Right lung (tissue), 10 donors: Measurements from ENCODE around the gene GPR31. TPM values are rescaled to one million over a fixed set of nuclear protein-coding genes. Genes with fewer than 3 reads are reported as not detected.
"Not testable (repeated sequence)": the region's sequence is repeated elsewhere in the genome, so short reads cannot be mapped to it uniquely, and the experiment has no call there.

Source experiments
- DNase-seq, 2 donors: peaks; one replicate each; pipeline ENCODE4 v3.0.0-alpha.2; 2013
- long read RNA-seq, 8 donors: transcript quantifications; one replicate each; lab custom pipeline, GENCODE V29; 2026
- polyA plus RNA-seq, 5 donors: library from polyadenylated mRNA; unstranded; fragments of 120-200 nt; gene quantifications; one replicate each; pipeline versions ENCODE4 v1.2.1 to v1.2.3, GENCODE V29; 2013; ENCODE audit warnings: inconsistent platforms in 1 of 5, low replicate concordance in 1 of 5; ENCODE audit not compliant: insufficient read length in 5 of 5, insufficient read depth in 1 of 5

The GPR31 gene, protein sequence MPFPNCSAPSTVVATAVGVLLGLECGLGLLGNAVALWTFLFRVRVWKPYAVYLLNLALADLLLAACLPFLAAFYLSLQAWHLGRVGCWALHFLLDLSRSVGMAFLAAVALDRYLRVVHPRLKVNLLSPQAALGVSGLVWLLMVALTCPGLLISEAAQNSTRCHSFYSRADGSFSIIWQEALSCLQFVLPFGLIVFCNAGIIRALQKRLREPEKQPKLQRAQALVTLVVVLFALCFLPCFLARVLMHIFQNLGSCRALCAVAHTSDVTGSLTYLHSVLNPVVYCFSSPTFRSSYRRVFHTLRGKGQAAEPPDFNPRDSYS
- polyA plus RNA-seq: under 1 TPM in 2 of 5 donors, not detected in 3; 0.05 to 0.06 TPM
- long read RNA-seq, donor 1: 0 reads
- long read RNA-seq, donor 2: 0 reads
- long read RNA-seq, donor 3: 0 reads
- long read RNA-seq, donor 4: 0 reads
- long read RNA-seq, donor 5: 0 reads
- long read RNA-seq, donor 6: 0 reads
- long read RNA-seq, donor 7: 0 reads
- long read RNA-seq, donor 8: 0 reads

DNA sequence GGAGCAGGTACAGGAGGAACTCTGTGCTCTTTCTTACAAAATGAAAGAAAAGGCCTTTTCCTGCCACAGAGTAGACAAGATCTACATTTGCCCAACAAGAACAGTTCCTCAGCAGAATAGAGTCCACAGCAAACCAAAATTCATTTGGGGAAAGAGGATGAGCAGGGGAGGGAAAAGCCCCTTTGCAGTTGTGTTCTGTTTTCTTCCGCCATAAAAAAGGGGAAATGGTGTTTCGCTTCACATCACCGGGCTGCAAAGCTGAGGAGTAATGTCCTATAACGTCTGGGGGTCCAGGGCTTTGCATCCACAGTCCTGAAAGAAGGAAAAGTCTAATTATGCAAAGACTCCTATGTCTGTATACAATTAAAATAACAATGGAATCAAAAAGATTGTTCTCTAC, at the start of gene GPR31:
Gene GPR31 (minus strand): TSS at position 118 of the 400 bp plus-strand sequence. CDS start 149 bp downstream, outside the sequence.
- DNase-seq: no peak

DNA sequence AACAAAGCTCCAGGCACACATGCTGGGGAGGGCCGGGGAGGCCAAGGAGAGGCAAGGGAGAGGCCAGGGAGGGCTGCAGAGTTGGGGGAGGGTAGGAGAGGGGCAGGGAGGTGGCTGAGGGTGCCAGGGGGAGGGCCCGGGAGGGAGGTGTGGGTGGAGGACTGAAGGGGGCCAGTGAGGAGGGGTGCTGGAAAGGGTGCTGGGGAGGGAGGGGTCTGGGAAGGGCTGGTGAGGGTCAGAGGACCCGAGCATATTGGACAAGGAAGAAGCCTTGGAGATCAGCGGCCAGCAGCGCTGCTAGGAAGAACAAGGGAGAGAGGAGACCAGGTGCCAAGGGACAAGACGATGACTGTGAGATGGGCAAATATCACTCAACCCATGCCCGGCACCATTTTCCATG, 49.7 kb upstream of the GPR31 start:
- DNase-seq: no peak

DNA sequence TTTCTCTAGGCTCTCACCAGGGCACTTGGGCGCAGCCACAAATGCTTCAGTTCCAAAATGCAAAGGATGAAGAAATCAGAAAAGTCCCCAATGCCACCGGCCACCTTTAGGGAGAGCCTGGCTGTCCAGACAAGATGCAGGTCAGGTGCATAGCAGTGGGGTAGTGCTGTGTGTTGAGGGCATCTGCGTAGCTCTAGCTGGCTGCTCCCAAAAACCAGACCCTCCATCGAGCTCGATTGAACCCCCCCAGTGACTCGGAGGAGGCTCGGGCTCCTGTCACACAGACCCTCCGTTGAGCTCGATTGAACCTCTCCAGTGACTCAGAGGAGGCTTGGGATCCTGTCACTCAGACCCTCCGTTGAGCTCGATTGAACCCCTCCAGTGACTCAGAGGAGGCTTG, 47.5 kb upstream of the GPR31 start:
- DNase-seq: not testable (repeated sequence)

DNA sequence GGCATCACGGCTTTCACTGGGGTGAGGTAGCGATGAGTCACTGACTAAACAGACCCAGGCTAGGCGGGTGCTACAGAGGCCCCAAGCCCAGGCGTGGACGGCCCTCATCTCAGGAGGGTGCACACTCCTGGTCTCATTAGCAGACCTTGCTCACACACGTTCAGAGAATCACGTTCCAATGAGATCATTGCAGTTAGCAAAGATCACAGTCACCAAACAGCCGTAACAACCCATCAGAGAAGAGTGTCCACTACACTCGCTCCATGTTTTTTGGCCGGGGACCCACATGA, 46.2 kb upstream of the GPR31 start:
- not testable (repeated sequence) for DNase-seq

DNA sequence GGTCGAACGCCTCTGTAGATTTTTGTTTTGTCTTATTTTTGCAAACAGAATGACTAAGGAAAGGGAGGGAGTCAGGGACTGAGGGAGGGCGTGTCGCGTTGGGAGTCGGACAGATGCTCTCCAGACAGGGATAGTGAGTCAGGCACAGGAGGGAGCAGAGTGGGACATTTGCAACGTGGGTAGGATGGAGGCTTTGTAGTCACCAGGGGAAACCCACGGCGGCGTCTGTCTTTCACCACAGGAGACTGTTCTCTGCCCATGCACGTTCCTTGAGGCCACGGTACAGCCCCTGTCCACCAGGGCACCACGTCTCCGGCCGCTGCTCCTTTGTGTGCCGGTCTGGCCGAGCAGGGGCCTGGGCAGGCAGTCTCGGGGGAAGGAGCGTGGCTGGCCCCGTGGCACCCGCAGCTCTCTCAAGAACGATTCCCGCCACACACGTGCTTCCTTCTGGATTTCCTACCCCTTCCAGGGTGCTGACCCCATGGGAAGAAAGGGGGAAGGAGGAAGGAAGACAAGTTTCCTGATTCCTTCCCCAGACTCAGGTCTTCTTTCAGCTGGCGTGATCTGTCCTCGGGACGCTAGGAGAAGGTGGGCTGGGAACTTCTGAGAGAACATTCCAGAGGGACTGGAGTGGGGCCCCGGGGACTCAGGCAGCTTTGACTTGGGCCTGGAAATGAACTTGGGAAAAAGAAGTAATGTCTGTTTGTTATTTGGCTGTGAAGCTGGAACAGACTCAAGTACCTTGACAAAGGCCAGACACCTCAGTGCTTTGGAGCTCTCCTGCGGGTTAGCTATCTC, 45.7 kb upstream of the GPR31 start:
- DNase-seq: not testable (repeated sequence)

DNA sequence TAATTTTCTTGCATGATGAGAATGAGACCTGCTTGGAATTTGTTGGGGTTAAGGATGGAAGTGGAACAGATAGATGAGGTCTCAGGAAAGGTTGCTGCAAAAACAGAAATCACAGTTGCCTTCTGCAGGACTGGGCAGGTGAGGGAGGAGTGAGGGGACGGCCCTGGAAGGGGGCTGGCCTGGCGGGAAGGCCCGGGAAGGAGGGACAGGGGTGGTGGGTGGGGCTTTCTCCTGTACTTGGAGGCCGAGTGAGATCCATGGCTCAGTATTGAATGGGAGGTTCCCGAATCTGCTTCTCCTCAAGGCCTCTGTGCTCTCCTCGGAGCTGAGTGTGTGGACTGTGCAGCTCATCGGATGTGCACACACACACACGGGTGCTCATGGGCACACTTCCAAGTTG, 44.8 kb upstream of the GPR31 start:
- not testable (repeated sequence) for DNase-seq

DNA sequence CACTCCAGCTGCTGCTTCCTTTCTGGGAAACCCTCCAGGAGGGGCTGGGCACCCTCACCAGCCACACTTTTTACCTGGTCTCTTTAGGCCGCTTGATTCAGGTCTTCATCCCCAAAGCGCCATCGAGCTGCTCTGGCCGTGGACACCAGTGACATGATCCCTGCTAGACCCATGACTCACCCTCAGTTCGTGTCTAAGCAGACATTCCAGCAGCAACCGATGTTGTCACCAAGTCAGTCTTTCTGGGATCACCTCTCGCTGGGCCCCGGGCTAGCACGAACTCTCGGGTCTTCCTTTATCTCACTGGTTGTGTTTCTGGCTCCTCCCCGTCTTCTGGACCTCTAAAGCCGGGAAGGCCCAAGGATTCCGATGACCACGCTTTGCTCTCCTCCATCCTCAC, 43.0 kb upstream of the GPR31 start:
- DNase-seq: no peak

DNA sequence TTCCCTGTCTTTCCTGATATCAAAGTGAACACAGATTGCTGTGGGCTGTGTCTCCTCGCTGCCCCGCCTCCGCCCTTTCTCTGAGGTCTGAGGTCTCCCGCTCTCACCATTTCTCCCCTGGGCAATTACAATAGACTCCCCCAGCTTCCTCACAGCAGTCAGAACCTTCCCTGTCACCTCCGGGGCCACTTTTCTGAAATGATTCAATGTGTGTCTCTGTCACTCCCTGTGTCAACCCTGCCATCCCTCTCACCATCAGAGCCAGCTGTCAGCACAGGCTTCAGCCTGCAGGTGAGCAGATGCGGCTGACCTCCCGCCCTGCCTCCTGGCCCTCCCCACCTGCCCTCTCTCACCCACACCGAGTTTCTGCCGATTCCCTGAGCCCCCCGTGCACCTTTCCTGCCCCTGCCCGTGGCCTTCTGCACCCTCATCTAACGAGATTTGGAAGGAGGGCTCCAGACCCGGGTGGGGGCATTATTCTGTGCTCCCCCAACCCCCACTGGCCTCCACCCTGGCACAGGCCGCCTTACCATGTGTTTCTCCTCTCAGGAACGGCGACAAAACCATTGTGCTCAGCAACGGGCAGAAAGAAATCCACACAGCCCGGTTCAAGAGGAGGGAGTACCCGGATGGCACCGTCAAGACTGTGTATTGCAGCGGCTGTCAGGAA, 38.3 kb upstream of the GPR31 start:
- DNase-seq: not testable (repeated sequence)

DNA sequence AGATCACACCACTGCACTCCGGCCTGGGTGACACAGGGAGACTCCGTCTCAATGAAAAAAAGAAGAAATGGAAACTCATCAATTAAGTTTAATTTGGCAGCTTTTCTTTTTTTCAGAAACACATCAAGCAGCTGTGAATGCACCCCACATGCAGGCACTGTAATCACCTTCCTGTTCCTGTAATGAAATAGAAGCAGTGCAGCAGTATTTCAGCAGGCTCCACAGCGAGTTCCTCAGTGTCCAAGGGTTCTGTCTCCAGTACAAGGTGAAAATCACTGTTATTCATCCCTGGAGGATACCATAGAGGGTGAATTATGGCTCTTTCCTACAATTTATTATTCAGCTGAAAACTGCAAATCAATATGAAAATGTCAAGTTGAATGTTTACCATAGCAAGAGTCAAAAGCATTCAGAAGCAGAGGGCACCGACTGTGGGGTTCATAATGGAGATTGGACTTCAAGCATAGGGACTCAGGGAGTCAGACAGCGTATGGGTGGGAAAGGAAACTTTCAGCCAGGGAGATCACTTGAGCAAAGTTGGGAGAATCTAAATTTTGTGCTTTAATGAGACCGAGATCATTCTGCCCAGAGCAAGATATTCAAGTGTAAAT, 35.8 kb upstream of the GPR31 start:
- DNase-seq: not testable (repeated sequence)

DNA sequence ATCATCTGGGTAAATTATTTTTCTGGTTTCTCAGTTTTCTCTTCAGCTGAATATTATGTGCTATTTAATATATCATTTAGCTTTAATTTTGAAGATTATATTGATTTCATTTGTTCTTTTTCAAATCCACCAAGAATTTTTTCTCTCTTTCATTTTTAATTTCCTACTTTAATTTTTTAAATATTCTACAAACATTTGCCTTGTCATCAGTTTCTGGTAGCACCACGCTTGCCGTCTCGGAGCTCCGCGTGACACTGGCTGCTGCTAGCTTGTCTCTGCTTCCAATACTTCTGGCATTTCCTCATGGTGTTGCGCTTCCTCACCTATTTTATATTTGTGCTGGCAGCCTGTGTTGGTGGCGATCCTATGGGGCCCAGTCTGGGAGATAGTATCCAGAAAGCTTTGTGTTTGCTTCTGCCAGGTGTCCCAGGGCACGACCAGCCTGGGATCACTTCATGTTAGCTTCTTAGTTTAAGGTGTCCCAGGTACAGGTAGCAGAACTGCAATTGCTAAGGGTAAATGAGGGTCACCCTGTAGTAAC, 33.3 kb upstream of the GPR31 start:
- not testable (repeated sequence) for DNase-seq

DNA sequence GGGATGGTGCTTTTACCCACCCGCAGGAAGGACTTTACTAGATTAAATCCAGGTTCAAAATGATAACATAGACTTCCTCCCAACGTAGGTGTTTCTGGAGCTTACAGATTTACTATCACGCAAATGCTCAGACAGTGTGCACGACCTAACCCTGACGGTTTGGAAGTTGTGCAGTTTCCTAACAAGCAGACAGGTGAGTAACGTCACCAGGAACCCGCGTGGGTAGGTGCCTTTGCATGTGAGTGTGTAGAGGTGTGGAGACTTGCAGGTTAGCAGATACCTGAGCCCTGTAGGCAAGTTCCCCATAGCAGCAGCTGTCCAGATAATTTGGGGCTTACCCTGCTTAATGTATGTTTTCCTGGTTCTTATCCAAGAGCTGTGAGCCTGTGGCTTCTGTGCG, 29.5 kb upstream of the GPR31 start:
- not testable (repeated sequence) for DNase-seq

DNA sequence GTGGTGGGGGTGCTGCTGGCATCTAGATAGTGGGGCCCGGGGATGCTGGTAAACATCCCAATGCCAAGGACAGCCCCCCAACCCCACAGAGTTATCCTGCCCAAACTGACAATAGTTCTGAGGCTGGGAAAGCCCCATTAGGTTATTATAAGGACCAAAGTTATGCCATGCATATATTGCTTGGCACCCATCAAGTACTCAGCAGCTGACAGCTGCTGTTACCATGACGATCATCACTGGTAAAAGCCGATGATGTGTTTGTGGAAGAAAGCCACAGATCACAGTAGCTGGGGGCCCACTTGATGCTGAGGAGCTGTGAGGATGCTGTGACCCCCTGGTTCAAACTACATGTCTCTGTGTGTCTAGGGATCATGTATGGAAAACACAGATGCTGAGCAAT, 27.3 kb upstream of the GPR31 start:
- not testable (repeated sequence) for DNase-seq

DNA sequence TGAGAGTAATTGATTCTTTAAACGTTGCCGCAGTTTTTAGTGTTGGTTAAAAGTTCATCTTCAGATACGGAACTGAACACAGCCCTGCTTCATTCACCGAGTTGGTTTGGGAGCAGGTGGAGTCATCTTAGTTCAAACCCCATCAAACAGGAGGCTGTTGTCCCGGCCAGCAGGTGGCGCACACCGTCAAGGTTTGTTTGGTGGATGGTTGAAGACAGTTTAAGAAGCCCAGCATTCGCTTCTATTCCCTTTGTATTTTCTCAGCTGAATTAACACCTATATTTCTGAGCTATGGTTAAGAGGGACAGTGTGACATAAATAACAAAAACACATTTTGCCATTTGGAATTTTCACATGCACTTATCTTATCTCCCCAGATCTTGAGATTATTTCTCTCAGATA, 25.1 kb upstream of the GPR31 start:
- DNase-seq: not testable (repeated sequence)

DNA sequence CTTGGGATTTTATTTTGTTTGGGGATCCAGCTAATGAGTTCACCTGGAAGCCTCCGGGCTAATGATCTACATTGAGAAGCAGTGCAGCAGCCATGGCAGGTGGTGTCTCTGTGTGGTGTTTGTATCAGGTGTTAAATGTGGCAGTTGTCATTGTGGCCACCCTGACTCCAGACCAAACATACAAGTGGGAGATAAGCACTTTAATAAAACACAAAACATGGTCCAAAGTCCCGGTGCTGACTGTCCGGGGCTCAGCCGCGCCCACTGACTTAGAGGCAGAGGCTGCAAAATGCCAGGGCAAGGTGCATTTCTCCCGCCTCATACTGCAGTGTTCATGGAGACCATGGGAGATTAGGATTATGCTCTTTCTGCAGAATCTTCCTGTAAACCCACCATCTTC, 23.6 kb upstream of the GPR31 start:
- not testable (repeated sequence) for DNase-seq

DNA sequence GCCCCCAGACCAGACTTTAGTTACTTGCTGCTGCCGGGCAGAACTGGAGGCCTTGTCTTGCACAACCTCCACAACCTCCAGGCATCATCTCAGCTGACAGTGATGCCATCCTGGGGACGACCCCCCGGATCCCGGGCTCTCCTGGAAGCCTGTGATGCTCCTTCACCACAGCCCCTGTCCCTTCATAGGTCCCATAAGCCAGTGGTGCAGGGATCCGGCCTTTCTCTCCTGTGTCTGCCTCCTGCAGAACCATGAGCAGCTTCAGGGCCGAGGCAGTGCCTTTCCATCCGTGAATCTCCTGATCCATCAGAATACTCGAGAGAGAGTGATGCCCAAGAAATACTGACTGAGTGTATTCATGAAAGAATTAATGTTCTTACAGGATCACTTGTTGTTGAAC, 22.3 kb upstream of the GPR31 start:
- DNase-seq: not testable (repeated sequence)

DNA sequence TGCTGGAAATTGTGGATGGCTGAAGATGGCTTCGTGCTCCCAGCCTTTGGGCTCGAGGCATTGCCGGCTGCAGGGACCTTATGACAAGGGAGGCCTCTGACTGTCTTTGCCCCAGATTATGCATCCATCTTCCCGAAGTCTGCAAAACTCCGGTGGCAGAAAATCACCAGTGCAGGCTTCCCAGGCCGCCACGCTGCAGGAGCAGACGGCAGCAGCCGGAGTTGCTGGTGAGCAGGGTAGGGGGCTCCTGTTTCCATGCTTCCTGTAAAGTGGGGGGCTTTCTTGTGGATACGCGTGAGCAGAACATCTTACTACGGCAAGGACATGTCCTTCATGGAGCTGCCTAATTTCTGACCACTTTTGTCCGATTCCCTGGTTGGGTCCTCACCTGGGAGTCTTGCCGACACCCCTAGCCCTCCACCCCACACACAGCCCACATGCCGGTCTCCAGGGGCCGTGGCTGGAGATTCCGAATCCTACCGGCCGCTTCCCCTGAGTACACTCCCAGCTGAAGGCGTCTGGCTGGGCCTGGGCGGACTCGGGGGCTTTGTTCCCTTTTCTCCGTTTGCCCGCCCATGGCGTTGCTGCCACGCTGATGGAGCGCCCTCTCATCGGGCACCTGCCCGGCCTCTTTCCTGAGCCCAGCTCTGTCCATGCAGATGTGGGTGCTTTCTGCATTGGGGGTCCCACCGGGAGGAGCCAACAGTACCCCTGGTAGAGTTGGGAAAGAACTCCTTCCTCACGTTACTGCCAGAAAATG, 21.3 kb upstream of the GPR31 start:
- not testable (repeated sequence) for DNase-seq

DNA sequence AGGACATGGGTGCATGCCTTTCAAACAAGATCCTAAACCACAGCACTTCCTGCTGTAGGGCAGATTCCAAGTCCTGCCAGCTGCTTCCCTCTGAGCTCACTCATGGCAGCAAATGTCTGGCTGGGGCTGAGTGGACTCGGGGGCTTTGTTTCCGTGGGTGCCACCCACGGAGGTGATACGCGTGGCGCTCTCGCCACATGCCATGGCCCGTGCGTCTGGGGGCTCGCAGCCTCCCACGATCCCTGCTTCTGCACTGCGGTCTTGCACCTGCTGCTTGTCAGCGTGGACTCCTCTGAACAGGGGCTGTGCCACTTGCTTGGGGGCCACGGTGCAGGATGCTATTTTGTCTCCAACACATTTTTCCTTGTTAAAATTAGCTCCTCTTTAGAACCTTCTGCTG, 19.5 kb upstream of the GPR31 start:
- not testable (repeated sequence) for DNase-seq

DNA sequence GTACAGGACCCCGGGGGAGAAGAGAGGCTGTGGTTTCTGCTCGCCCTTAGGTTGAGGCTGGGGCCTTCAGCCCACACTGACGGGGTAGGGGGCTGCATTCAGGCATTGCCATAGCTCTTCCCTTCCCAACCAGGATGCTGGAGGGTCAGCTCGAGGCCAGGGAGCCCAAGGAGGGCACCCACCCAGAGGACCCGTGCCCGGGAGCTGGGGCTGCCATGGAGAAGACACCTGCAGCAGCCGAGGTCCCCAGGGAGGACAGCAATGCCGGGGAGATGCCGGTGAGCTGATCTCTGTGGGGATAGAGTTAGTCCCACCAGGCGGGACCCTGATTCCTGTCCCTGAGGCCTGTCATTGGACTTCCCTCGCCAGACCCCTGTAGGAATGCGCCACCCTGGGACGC, 14.2 kb upstream of the GPR31 start:
- not testable (repeated sequence) for DNase-seq

DNA sequence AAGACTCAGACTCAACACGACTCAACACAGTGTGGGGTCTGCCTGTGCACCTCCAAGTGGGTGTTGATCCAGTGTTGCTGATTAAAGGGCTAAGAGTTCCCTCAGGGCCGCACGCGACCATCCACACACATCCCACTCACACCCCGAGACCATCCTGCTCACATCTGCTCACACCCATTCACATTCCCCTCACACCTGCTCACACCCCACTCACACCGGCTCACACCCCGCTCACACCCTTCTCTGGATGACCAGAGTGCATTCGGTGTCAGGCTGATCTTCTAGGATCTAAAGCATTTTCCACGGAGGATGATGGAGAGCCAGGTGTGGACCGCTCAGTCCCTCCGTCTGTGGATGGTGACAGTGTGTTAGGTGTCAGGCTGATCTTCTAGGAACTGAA, 13.5 kb upstream of the GPR31 start:
- not testable (repeated sequence) for DNase-seq

DNA sequence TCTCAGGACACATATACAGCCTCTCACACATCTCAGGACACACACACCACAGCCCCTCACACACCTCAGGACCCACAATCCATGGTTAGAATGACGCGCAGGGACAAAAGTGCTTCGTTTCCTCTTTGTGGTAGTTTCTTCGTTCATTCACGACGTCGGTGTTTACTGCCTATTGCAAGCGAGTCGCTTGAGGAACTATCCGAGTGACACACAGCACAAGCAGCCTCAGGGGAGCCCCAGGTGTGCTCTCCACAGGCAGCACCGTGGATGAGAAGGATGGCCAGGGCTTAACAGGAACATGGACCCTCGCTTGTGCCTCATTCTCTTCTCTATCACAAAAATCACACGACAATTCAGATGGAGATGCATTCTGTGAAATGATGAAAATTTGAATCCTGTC, 12.1 kb upstream of the GPR31 start:
- DNase-seq: not testable (repeated sequence)

DNA sequence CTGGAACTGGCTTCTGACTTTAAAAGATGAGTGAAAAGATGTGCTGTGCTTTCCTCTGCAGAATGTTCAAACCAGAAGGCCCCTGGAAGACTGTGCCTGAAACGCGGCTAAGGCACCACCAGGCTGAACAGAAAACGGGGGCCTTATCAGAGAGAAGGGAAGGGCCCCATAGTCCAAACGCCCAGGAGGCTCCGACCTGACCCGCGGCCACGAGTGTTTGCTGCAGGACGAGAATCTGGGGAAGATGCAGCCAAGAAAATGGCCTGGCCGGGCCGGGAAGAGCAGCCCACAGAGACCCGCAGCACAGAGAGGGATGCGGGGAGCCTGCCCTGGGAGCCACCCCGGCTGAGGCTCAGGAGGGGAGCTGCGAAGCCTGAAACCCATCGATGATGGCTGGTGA, 10.5 kb upstream of the GPR31 start:
- DNase-seq: not testable (repeated sequence)
